HepG2 (cell line): Measurements from ENCODE around the gene CYB5A. TPM values are rescaled to one million over a fixed set of nuclear protein-coding genes. Genes with fewer than 3 reads are reported as not detected.

Experiments used
- BCLAF1 ChIP-seq: fragments of 450-650 bp; IDR thresholded peaks from 2 replicates; pipeline ENCODE4 v1.6.1; 2017; ENCODE audit warnings: mild to moderate bottlenecking
- BHLHE40 ChIP-seq: IDR thresholded peaks from 2 replicates; pipeline ENCODE4 v1.6.1; 2011; ENCODE audit warnings: low read length, improper control_type of control experiment
- CEBPZ ChIP-seq: IDR thresholded peaks from 2 replicates; pipeline ENCODE4 v1.6.1; 2012; ENCODE audit warnings: low read length, improper control_type of control experiment
- GFI1 ChIP-seq: sonication (generic); formaldehyde crosslinking; IDR thresholded peaks from 2 replicates; pipeline ENCODE4 v1.5.0; 2020; ENCODE audit warnings: missing genetic modification reagents, mild to moderate bottlenecking, borderline replicate concordance
- KAT8 ChIP-seq: IDR thresholded peaks from 2 replicates; pipeline ENCODE4 v1.6.1; 2016; ENCODE audit warnings: missing genetic modification reagents, missing compliant biosample characterization
- MTERF4 ChIP-seq: sonication (generic); formaldehyde crosslinking; IDR thresholded peaks from 2 replicates; pipeline ENCODE4 v1.8.0; 2023; ENCODE audit warnings: mild to moderate bottlenecking, missing genetic modification reagents
- NAIF1 ChIP-seq: sonication (generic); formaldehyde crosslinking; IDR thresholded peaks from 2 replicates; pipeline ENCODE4 v1.5.0; 2020; ENCODE audit warnings: mild to moderate bottlenecking, missing genetic modification reagents, borderline replicate concordance
- PHF5A ChIP-seq: IDR thresholded peaks from one replicate; pipeline ENCODE4 v1.6.1; 2018; ENCODE audit warnings: low read depth, missing genetic modification reagents; ENCODE audit not compliant: unreplicated experiment
- RBM22 ChIP-seq: fragments of 200-400 bp; formaldehyde crosslinking; optimal IDR thresholded peaks from 2 replicates; pipeline ENCODE3; 2017; ENCODE audit warnings: mild to moderate bottlenecking, low read length, moderate library complexity
- SATB2 ChIP-seq: sonication (generic); formaldehyde crosslinking; IDR thresholded peaks from 2 replicates; pipeline ENCODE4 v1.5.0; 2020; ENCODE audit warnings: missing genetic modification reagents
- SPEN ChIP-seq: sonication (generic); formaldehyde crosslinking; IDR thresholded peaks from 2 replicates; pipeline ENCODE4 v1.5.1; 2020; ENCODE audit warnings: low read depth, mild to moderate bottlenecking, missing genetic modification reagents
- TAF15 ChIP-seq: fragments of 200-400 bp; formaldehyde crosslinking; IDR thresholded peaks from one replicate; pipeline ENCODE4 v1.6.1; 2018; ENCODE audit warnings: mild to moderate bottlenecking, low read depth, low read length; ENCODE audit not compliant: poor library complexity, severe bottlenecking
- ZBTB10 ChIP-seq: sonication (generic); formaldehyde crosslinking; IDR thresholded peaks from 2 replicates; pipeline ENCODE4 v1.4.0; 2020; ENCODE audit warnings: missing genetic modification reagents, borderline replicate concordance
- ZEB1 ChIP-seq: IDR thresholded peaks from 2 replicates; pipeline ENCODE4 v1.6.1; 2012; ENCODE audit warnings: mild to moderate bottlenecking, low read depth, inconsistent platforms; ENCODE audit not compliant: insufficient replicate concordance
- ZNF780A ChIP-seq: sonication (generic); formaldehyde crosslinking; IDR thresholded peaks from 2 replicates; pipeline ENCODE4 v1.8.0; 2022; ENCODE audit warnings: mild to moderate bottlenecking, missing genetic modification reagents, moderate library complexity
- ZSCAN5A ChIP-seq: sonication (generic); formaldehyde crosslinking; IDR thresholded peaks from 2 replicates; pipeline ENCODE4 v1.8.0; 2022; ENCODE audit warnings: mild to moderate bottlenecking, missing genetic modification reagents, borderline replicate concordance
- polyA plus RNA-seq, 8 experiments: library from polyadenylated mRNA; depleted of rRNA in 3 of 8; stranded (reverse) in 7 of 8; unstranded in 1 of 8; fragments of >200 nt; fragmentation: Illumina TruSeq in 4 of 8; extraction: Trizol in 4 of 8; gene quantifications; 2 replicates each; pipeline versions ENCODE4 v1.2.1 to v1.2.3, GENCODE V29; 2011 to 2016; ENCODE audit warnings: low read depth in 4 of 8, missing spikeins in 1 of 8, mixed read lengths in 1 of 8; ENCODE audit not compliant: insufficient read depth in 1 of 8
- total RNA-seq, 5 experiments: library from RNA; depleted of rRNA; stranded (reverse); fragments of >200 nt; fragmentation: Illumina TruSeq; extraction: Trizol; gene quantifications; 2 replicates each; pipeline ENCODE4 v1.2.3, GENCODE V29; 2016; ENCODE audit warnings: low read depth in 1 of 5

CYB5A gene
- total and polyA plus RNA-seq, 2 of the 13 experiments (the other 11 are each of a cell fraction or from before 2014, with no cell fraction given): 215 to 356 TPM

- TF ChIP-seq ZSCAN5A: peak; percentile 59; the same call in 1 of the 2 replicates
- peak; percentile 70; the same call in 1 of the 2 replicates for TF ChIP-seq CEBPZ
- TF ChIP-seq TAF15: no peak
- TF ChIP-seq NAIF1: peak; percentile 44; the same call in 1 of the 2 replicates
- TF ChIP-seq ZBTB10: peak; percentile 98
- 0 out of 2 replicates have a peak, but pooled peaks have one; percentile 20 for TF ChIP-seq ZNF780A (CRISPR knock-in tag)
- no peak for TF ChIP-seq SATB2
- no peak for TF ChIP-seq BCLAF1
- TF ChIP-seq GFI1 (CRISPR knock-in tag): no peak; the same call in 1 of the 2 replicates
- TF ChIP-seq RBM22: no peak
- no peak for TF ChIP-seq ZEB1
- TF ChIP-seq BHLHE40: peak; percentile 77
- peak; percentile 90 for TF ChIP-seq SPEN (CRISPR knock-in tag)
- TF ChIP-seq PHF5A (CRISPR knock-in tag): no peak
- TF ChIP-seq MTERF4 (CRISPR knock-in tag): no peak; the same call in 1 of the 2 replicates
- TF ChIP-seq KAT8 (CRISPR knock-in tag): peak; percentile 51; the same call in 1 of the 2 replicates
Measured at GRCh38 chr18:74291771-74292540, at the start of gene CYB5A (continued).
